Esophagus squamous epithelium (tissue), 5 donors: ENCODE data around the gene AOPEP. TPM values are rescaled to one million over a fixed set of nuclear protein-coding genes. Genes with fewer than 3 reads are reported as not detected.

Source experiments
- DNase-seq: peaks from one replicate; lab custom pipeline; 2025; lab: John Stamatoyannopoulos, UW
- H3K27ac ChIP-seq, 4 donors: fragments of 200-600 bp; sonication (generic); one replicate each; pipeline ENCODE4 v1.5.1; 2016 to 2019; ENCODE audit warnings: mild to moderate bottlenecking in 1 of 4
- H3K27me3 ChIP-seq, 4 donors: fragments of 200-600 bp; sonication (generic); 1 replicate in 3 of 4; 2 replicates in 1 of 4; pipeline versions ENCODE4 v1.5.1 to v1.6.0; 2017 to 2021; ENCODE audit warnings: antibody characterized with exemption in 1 of 4
- H3K36me3 ChIP-seq, 3 donors: fragments of 200-600 bp; sonication (generic); one replicate each; pipeline ENCODE4 v1.5.1; 2016 to 2019
- H3K4me1 ChIP-seq, 3 donors: fragments of 200-600 bp; sonication (generic); one replicate each; pipeline ENCODE4 v1.5.1; 2017 to 2019
- H3K4me3 ChIP-seq, 4 donors: fragments of 200-600 bp; sonication (generic); 1 replicate in 3 of 4; 2 replicates in 1 of 4; pipeline ENCODE4 v1.5.1; 2016 to 2019; ENCODE audit warnings: mild to moderate bottlenecking in 2 of 4, moderate library complexity in 1 of 4
- H3K9me3 ChIP-seq, 3 donors: fragments of 200-600 bp; sonication (generic); one replicate each; pipeline ENCODE4 v1.5.1; 2016 to 2019
- CTCF ChIP-seq, 6 experiments: fragments of 450-650 bp in 4 of 6; fragments of 200-600 bp in 2 of 6; sonication (generic) in 2 of 6; IDR thresholded peaks; one replicate each; pipeline ENCODE4 v1.5.1; 2016 to 2019; ENCODE audit warnings: antibody characterized with exemption in 6 of 6, mild to moderate bottlenecking in 4 of 6, moderate library complexity in 4 of 6
- POLR2A ChIP-seq, 4 donors: fragments of 450-650 bp; IDR thresholded peaks; one replicate each; pipeline ENCODE4 v1.6.1; 2017; ENCODE audit warnings: antibody characterized with exemption in 4 of 4, mild to moderate bottlenecking in 4 of 4, moderate library complexity in 3 of 4
- WGBS, 2 donors: methylation state at CpG; one replicate each; pipeline ENCODE4 v1.1.5; 2018; 5-methylcytosine and 5-hydroxymethylcytosine counted together
- intact Hi-C: fragments of 100-400 bp; cut with DNase I; formaldehyde crosslinking; loops from one replicate; pipeline ENCODE4 v1.15.0; 2022
- total RNA-seq, 4 donors: library from RNA; depleted of rRNA; stranded (reverse); fragments of >200 nt; gene quantifications; one replicate each; pipeline ENCODE4 v1.1.0, GENCODE V29; 2016
- donor health status: DM: yes; HTN: yes; CAD: no.

Gene AOPEP
- total RNA-seq, 4 donors from 2014 or later: 101 to 300 (median 115) TPM

DNA sequence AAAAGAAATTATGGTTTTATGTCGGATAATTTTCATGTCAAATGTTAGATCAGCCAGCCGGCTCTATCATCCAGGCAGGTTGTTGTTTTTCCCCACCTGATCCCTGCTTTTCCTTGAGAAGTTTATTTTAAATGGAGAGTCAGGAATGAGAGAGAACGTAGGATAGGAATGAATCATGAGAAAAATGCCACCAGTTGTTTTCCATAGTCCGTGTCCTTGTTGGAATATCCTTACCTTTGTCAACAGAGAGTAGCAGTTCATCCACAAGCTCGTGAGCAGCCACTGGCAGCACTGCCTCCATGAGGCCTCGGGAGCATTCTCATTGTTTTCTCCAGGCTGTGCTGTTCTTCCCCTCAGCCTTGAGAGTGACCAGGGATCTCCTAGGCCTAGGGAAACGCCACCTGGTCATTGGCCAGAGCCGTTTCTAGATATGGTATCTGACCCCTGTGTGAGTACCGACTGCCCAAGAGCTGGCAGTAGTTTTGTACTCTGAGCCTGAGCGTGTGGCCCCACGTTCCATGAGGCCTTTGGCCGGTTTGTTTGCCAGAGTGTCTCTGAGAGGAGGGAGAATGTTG, 297.7 kb downstream of the AOPEP start:
- Histone ChIP-seq H3K27me3 (no peaks in the 10 kb centered on the region), H3K4me1 (peaks cover 55 to 100% (median 89%) of the 10 kb centered on the region in 3 donors), H3K36me3 (peaks cover 0 to 35% (median 4%) of the 10 kb centered on the region in 3 donors), H3K27ac (peak overlapping the region; percentile 83 to 99 (median 92)), H3K9me3 (no peaks in the 10 kb centered on the region), H3K4me3 (peak overlapping the region in 3 of 4 donors; percentile 1 to 29 (median 6))
- no peak for DNase-seq
- 25 to 40% methylated on average over 11 to 12 of the region's 12 CpGs for WGBS, 2 donors
- TF ChIP-seq POLR2A (IDR thresholded peaks at IDR 0.05): no peak
- TF ChIP-seq CTCF (IDR thresholded peaks at IDR 0.05): peak in 1 of 6 experiments; percentile 11
- intact Hi-C loops: no loop called here

GRCh38 chr9:95025213-95026147, 299.0 kb downstream of the AOPEP start:
- Histone ChIP-seq H3K4me1 (peaks cover 46 to 100% (median 88%) of the 10 kb centered on the region in 3 donors), H3K4me3 (peak overlapping the region in 1 of 4 donors; percentile 35), H3K9me3 (no peaks in the 10 kb centered on the region), H3K27me3 (no peaks in the 10 kb centered on the region), H3K36me3 (peaks cover 0 to 29% (median 0%) of the 10 kb centered on the region in 3 donors), H3K27ac (peak overlapping the region; percentile 77 to 99 (median 90))
- TF ChIP-seq CTCF (IDR thresholded peaks at IDR 0.05): peak in 2 of 6 experiments; percentile 17 to 36
- TF ChIP-seq POLR2A (IDR thresholded peaks at IDR 0.05): peak in 1 of 4 donors; percentile 10
- 16 to 29% methylated on average over 13 of the region's 13 CpGs for WGBS, 2 donors
- DNase-seq: no peak
- intact Hi-C loops: no loop called here

DNA sequence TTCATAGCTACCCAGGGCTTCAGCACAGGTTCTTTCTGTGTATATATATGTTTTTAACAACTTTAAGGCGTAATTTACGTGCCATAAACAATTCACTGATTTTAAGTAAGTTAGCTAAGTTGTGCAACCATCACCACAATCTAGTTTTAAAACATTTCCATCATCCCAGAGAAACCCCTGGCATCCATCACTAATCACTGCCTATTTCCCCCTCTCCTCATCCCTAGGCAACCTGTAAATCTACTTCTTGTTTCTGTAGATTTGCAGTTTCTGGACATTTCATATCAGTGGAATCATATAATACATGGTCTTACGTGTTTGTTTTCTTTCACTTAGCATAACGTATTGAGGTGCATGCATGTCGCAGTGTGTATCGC, 299.6 kb downstream of the AOPEP start:
- TF ChIP-seq CTCF (IDR thresholded peaks at IDR 0.05) (no peak), POLR2A (IDR thresholded peaks at IDR 0.05) (no peak)
- peaks cover 0 to 27% (median 0%) of the 10 kb centered on the region in 3 donors for H3K36me3 ChIP-seq
- no peaks in the 10 kb centered on the region for H3K9me3 ChIP-seq
- peak overlapping the region in 1 of 4 donors; percentile 35 for H3K4me3 ChIP-seq
- H3K27me3 ChIP-seq: no peaks in the 10 kb centered on the region
- peak overlapping the region; percentile 77 to 99 (median 90) for H3K27ac ChIP-seq
- intact Hi-C loops: no loop called here
- H3K4me1 ChIP-seq: peaks cover 52 to 100% (median 90%) of the 10 kb centered on the region in 3 donors
- WGBS, 2 donors: 68 to 79% methylated on average over 6 of the region's 6 CpGs
- no peak for DNase-seq

DNA sequence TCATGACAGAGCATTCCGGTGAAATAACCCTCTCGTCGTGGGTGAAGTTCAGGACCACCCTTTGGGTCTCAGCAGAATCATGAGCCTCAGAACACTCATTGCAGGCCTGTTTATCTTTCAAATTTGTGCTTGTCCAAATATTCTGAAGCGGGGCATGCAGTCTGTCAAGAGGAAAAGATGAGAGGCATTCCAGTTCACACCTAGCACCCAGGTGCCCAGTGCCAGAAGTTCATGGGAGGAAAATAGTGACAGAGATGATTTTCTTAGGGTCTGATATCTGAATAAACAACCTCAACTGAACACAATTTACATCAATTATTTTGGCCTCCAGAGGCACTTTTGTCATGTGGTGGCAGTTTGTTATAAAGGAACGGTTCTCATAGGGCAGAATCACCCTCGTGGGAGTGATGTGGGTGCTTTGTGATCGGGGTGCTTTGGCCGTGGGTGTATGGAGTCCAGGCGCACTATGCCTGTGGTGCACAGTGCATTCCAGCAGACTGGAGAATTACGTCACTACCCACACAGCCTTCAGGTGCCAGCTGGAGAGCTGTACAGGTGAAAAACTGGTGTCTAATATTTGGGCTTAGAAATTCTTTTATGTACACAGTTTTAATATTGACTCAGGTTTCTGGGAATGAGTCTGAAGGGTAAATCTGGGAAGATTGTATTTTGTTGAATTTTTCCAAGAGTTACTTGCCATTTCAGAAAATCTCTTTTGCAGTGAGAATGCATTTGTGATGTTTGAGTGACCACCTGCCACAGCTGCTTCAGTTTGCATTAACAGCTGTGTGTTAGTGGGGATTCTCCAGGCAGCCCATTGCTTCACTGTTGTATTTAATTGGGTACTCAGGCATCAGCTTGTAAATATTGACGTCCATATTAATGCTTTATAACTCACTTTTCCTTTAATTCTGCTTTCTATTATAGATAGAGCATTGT, 301.7 kb downstream of the AOPEP start:
- Histone ChIP-seq H3K36me3 (peaks cover 0 to 19% (median 0%) of the 10 kb centered on the region in 3 donors), H3K27ac (peak overlapping the region; percentile 57 to 99 (median 84)), H3K4me3 (no peak overlapping the region), H3K27me3 (no peaks in the 10 kb centered on the region), H3K4me1 (peaks cover 58 to 100% (median 90%) of the 10 kb centered on the region in 3 donors), H3K9me3 (no peaks in the 10 kb centered on the region)
- 42 to 51% methylated on average over 8 to 11 of the region's 11 CpGs for WGBS, 2 donors
- DNase-seq: no peak
- intact Hi-C loops: no loop called here
- TF ChIP-seq POLR2A (IDR thresholded peaks at IDR 0.05) (no peak), CTCF (IDR thresholded peaks at IDR 0.05) (no peak)
